Heart left ventricle (tissue), 16 donors: ENCODE data around the gene DROSHA. TPM values are rescaled to one million over a fixed set of nuclear protein-coding genes. Genes with fewer than 3 reads are reported as not detected.

ENCODE experiments used
- ATAC-seq, 4 donors: fragments of 200-7000 bp; cut with Tn5 transposase; one replicate each; pipeline ENCODE4 v1.9.1; 2020 to 2022; ENCODE audit warnings: moderate library complexity in 4 of 4, mild to moderate bottlenecking in 3 of 4, moderate number of reproducible peaks in 1 of 4
- DNase-seq, 5 donors: peaks; one replicate each; pipeline ENCODE4 v3.0.0-alpha.2; 2020
- H3K27ac ChIP-seq, 12 donors: fragments of 200-600 bp; sonication (generic) in 4 of 12; one replicate each; pipeline versions ENCODE4 v1.5.0 to v1.8.0; 2016 to 2022; ENCODE audit warnings: mild to moderate bottlenecking in 2 of 12
- H3K27me3 ChIP-seq, 9 donors: fragments of 200-600 bp; sonication (generic) in 2 of 9; one replicate each; pipeline versions ENCODE4 v1.5.1 to v1.8.0; 2016 to 2022; ENCODE audit warnings: mild to moderate bottlenecking in 3 of 9
- H3K36me3 ChIP-seq, 9 donors: fragments of 200-600 bp; sonication (generic) in 2 of 9; one replicate each; pipeline versions ENCODE4 v1.5.0 to v1.8.0; 2018 to 2022; ENCODE audit warnings: mild to moderate bottlenecking in 2 of 9
- H3K4me1 ChIP-seq, 12 donors: fragments of 200-600 bp; sonication (generic) in 4 of 12; one replicate each; pipeline versions ENCODE4 v1.5.0 to v1.8.0; 2016 to 2022; ENCODE audit warnings: mild to moderate bottlenecking in 3 of 12
- H3K4me3 ChIP-seq, 12 donors: fragments of 200-600 bp; sonication (generic) in 4 of 12; one replicate each; pipeline versions ENCODE4 v1.5.0 to v1.8.0; 2017 to 2022; ENCODE audit warnings: mild to moderate bottlenecking in 9 of 12, moderate library complexity in 4 of 12
- H3K9me3 ChIP-seq, 12 donors: fragments of 200-600 bp; sonication (generic) in 4 of 12; one replicate each; pipeline versions ENCODE4 v1.5.0 to v1.8.0; 2016 to 2022; ENCODE audit warnings: mild to moderate bottlenecking in 1 of 12
- CTCF ChIP-seq, 12 donors: fragments of 200-600 bp; sonication (generic) in 4 of 12; IDR thresholded peaks; one replicate each; pipeline versions ENCODE4 v1.5.0 to v1.8.0; 2018 to 2022; ENCODE audit warnings: antibody characterized with exemption in 12 of 12, mild to moderate bottlenecking in 5 of 12
- POLR2A ChIP-seq, 2 donors: fragments of 450-650 bp; IDR thresholded peaks; one replicate each; pipeline ENCODE4 v1.6.1; 2017; ENCODE audit warnings: antibody characterized with exemption in 2 of 2, mild to moderate bottlenecking in 2 of 2, moderate library complexity in 2 of 2
- WGBS, 4 donors: extraction: QIAGEN DNeasy Blood & Tissue Kit in 2 of 4; methylation state at CpG; one replicate each; pipeline versions ENCODE4 v1.1.5 to v1.1.7; 2013 to 2018; 5-methylcytosine and 5-hydroxymethylcytosine counted together
- intact Hi-C, 10 donors: fragments of 100-400 bp; cut with DNase I; formaldehyde crosslinking; loops; one replicate each; pipeline versions ENCODE4 v1.11.1 to v1.14.2; 2022
- polyA plus RNA-seq, 2 donors: library from polyadenylated mRNA; stranded (reverse); fragments of 200-250 nt; gene quantifications; one replicate each; pipeline ENCODE4 v1.2.3, GENCODE V29; 2013
- total RNA-seq, 9 donors: library from RNA; depleted of rRNA in 2 of 9; stranded (reverse); fragments of >200 nt in 2 of 9; fragmentation: NEBNext Ultra II Directional in 3 of 9; extraction: Animal tissue kit (Norgen Biotek cat#: 25700) in 3 of 9; gene quantifications; one replicate each; pipeline versions ENCODE4 v1.1.0 to v1.2.4, GENCODE V29; 2016 to 2023
- donor health status: ischemic (EF 13 %, LVEDD 7.1; RV severe dilation, severe dysfunction).
- donor health status: healthy with polysubstance abuse.
- donor health status: DM: no; HTN: yes; CAD: no.
- donor health status: DM: no; HTN: no; CAD: no.
- donor health status: ischemic (EF 25% LVEDD 6.9; RV normal size, moderate dysfunction).
- donor health status: ischemic (EF 25% LVEDD 5.7; RV mildly dilated, moderate dysfunction).
- donor health status: healthy.
- donor health status: DM: yes; HTN: yes; CAD: no.
- donor health status: ischemic (EF 35%, LVEDD 5.7; RV mildly dilated, moderate dysfunction).
- donor health status: nonischemic (EF 11% LVEDD 7.7; RV severe dilation, severe dysfunction).
- donor health status: DM: yes; HTN: yes; CAD: no.
- donor health status: PGD.
- donor health status: ischemic (EF 29% LVEDD 5.4; RV normal size, mild dysfunction).
- donor health status: nonischemic (EF 23%, LVEDD 6.1; RV moderate dilation, normal function).

DROSHA gene
- total and polyA plus RNA-seq, 11 donors, result 19.3 to 55.6 (median 33.2) TPM

GRCh38 chr5:31502506-31502905 lies 29.4 kb downstream of the DROSHA start:
- no peak for ATAC-seq
- Histone ChIP-seq H3K4me1 (no peaks in the 10 kb centered on the region), H3K27ac (no peak overlapping the region), H3K4me3 (no peak overlapping the region), H3K27me3 (no peaks in the 10 kb centered on the region), H3K9me3 (no peaks in the 10 kb centered on the region), H3K36me3 (peaks cover 0 to 100% (median 93%) of the 10 kb centered on the region in 9 donors)
- TF ChIP-seq POLR2A (IDR thresholded peaks at IDR 0.05), result no peak
- no peak for TF ChIP-seq CTCF (IDR thresholded peaks at IDR 0.05)
- DNase-seq, result no peak
- WGBS, 4 donors, result 97 to 99% (median 98%) methylated on average over 3 to 4 of the region's 4 CpGs
- intact Hi-C loops, result no loop called here

- 77 to 93% (median 82%) methylated on average over 4 of the region's 4 CpGs for WGBS, 4 donors
- Histone ChIP-seq H3K36me3 (peaks cover 0 to 100% (median 97%) of the 10 kb centered on the region in 9 donors), H3K27ac (no peak overlapping the region), H3K4me3 (no peak overlapping the region), H3K9me3 (no peaks in the 10 kb centered on the region), H3K27me3 (no peaks in the 10 kb centered on the region), H3K4me1 (no peaks in the 10 kb centered on the region)
- TF ChIP-seq POLR2A (IDR thresholded peaks at IDR 0.05) (no peak), CTCF (IDR thresholded peaks at IDR 0.05) (no peak)
- intact Hi-C loops, result no loop called here
- ATAC-seq (no peak), DNase-seq (no peak)
These were observed 31.6 kb downstream of the DROSHA start for GRCh38 chr5:31500256-31500655.

GRCh38 chr5:31496891-31497290 lies 35.0 kb downstream of the DROSHA start:
- ATAC-seq (peak in 1 of 4 donors; percentile 16), DNase-seq (no peak)
- Histone ChIP-seq H3K36me3 (peaks cover 0 to 100% (median 96%) of the 10 kb centered on the region in 9 donors), H3K9me3 (no peaks in the 10 kb centered on the region), H3K27ac (no peak overlapping the region), H3K4me1 (no peaks in the 10 kb centered on the region), H3K4me3 (no peak overlapping the region), H3K27me3 (no peaks in the 10 kb centered on the region)
- intact Hi-C loops, result no loop called here
- WGBS, 4 donors, result 84 to 96% (median 94%) methylated on average over 4 to 6 of the region's 6 CpGs
- TF ChIP-seq CTCF (IDR thresholded peaks at IDR 0.05) (no peak), POLR2A (IDR thresholded peaks at IDR 0.05) (no peak)

- no peak overlapping the region for H3K4me3 ChIP-seq
- H3K27ac ChIP-seq, result no peak overlapping the region
- no peaks in the 10 kb centered on the region for H3K27me3 ChIP-seq
- no peak for DNase-seq
- H3K9me3 ChIP-seq, result no peaks in the 10 kb centered on the region
- H3K4me1 ChIP-seq, result no peaks in the 10 kb centered on the region
- peaks cover 0 to 100% (median 96%) of the 10 kb centered on the region in 9 donors for H3K36me3 ChIP-seq
- TF ChIP-seq POLR2A (IDR thresholded peaks at IDR 0.05), result no peak
- TF ChIP-seq CTCF (IDR thresholded peaks at IDR 0.05), result no peak
- intact Hi-C loops, result no loop called here
- 90 to 94% (median 93%) methylated on average over 2 of the region's 2 CpGs for WGBS, 4 donors
- no peak for ATAC-seq
These were observed 35.6 kb downstream of the DROSHA start for GRCh38 chr5:31496301-31496700.
